Measurements from ENCODE around the gene PLCB4. TPM values are rescaled to one million over a fixed set of nuclear protein-coding genes. Genes with fewer than 3 reads are reported as not detected.
A peak's percentile ranks its signal among the peaks of the same experiment; 100 is the strongest.

Gene PLCB4
- total and polyA plus RNA-seq, 3 donors from 2014 or later = 5.9 to 19.4 (median 15.5) TPM

DNA sequence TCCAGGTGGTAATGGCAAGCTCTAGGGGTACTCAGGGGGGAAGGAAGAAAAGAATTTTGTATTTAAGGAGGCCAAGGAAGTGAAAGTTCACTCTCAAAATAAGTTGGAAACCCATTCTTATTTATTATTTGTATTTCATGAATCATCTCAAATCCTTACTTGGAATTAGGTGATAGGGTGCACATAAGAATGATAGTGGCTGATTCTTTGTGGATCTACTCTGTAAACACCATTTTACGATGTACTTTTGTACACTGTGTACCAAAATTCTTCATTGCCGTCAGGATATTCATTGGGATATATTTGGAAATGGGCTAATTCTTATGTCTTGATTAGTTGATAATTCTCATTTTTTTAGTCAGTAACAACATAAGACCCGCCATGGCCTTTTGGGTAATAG is 266.0 kb downstream of the PLCB4 start:
- 84 to 87% methylated on average over 3 of the region's 3 CpGs for WGBS, 2 donors
- Histone ChIP-seq H3K27me3 (no peaks in the 10 kb centered on the region), H3K9me3 (no peaks in the 10 kb centered on the region), H3K36me3 (ENCODE audit: low read depth, missing control alignments) (no peaks in the 10 kb centered on the region), H3K4me1 (peaks cover 11% of the 10 kb centered on the region), H3K4me3 (no peak overlapping the region), H3K27ac (no peak overlapping the region)
- intact Hi-C loops (cut with DNase I; ENCODE audit: low total_unique reads) = no loop called here
- TF ChIP-seq, protein P1, sequence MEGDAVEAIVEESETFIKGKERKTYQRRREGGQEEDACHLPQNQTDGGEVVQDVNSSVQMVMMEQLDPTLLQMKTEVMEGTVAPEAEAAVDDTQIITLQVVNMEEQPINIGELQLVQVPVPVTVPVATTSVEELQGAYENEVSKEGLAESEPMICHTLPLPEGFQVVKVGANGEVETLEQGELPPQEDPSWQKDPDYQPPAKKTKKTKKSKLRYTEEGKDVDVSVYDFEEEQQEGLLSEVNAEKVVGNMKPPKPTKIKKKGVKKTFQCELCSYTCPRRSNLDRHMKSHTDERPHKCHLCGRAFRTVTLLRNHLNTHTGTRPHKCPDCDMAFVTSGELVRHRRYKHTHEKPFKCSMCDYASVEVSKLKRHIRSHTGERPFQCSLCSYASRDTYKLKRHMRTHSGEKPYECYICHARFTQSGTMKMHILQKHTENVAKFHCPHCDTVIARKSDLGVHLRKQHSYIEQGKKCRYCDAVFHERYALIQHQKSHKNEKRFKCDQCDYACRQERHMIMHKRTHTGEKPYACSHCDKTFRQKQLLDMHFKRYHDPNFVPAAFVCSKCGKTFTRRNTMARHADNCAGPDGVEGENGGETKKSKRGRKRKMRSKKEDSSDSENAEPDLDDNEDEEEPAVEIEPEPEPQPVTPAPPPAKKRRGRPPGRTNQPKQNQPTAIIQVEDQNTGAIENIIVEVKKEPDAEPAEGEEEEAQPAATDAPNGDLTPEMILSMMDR (IDR thresholded peaks at IDR 0.05) = no peak
- no peak for TF ChIP-seq POLR2A (IDR thresholded peaks at IDR 0.05)
- DNase-seq = no peak

DNA sequence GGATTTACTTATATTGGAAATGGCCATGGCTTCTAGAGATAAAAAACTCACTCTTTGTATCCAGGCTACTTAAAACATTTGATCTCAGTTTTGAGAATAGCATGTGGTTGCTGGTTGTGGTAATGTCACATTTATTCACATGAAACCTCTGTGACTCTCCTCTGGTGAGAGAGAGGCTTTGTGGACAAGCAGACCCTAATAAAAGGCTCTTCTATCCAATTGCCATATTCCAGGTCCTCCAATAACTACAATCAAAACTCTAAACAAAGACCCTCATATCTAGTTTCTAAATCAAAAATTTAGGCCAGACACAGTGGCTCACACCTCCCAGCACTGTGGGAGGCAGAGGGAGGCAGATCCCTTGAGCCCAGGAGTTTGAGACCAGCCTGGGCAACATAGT is 269.2 kb downstream of the PLCB4 start:
- intact Hi-C loops (cut with DNase I; ENCODE audit: low total_unique reads) = no loop called here
- no peaks in the 10 kb centered on the region for H3K27me3 ChIP-seq

DNA sequence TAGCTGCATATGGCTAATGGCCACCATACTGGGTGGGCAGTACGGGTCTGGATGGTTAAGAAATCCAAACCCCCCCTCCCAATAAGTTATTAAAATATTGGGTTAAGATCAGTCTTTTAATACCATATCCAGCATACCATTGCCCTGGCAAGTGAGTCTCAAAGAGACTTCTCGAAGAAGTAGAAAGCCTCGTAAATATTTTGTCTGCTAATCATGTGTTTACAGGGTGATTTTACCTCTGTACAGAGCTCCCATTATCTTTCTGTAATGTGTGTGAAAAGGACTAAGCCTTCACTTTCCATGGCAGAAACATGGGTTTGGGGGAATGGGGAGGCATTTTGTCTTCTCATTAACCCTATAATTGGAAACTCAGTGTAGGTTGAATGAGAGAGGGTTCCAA is 270.8 kb downstream of the PLCB4 start:
- no peak for TF ChIP-seq POLR2A (IDR thresholded peaks at IDR 0.05)
- TF ChIP-seq, protein P1 (IDR thresholded peaks at IDR 0.05) = no peak
- peaks cover 6% of the 10 kb centered on the region for H3K4me1 ChIP-seq
- no peaks in the 10 kb centered on the region for H3K9me3 ChIP-seq
- intact Hi-C loops (cut with DNase I; ENCODE audit: low total_unique reads) = no loop called here
- H3K36me3 ChIP-seq (ENCODE audit: low read depth, missing control alignments) = no peaks in the 10 kb centered on the region
- 90 to 92% methylated on average over 3 of the region's 3 CpGs for WGBS, 2 donors
- no peaks in the 10 kb centered on the region for H3K27me3 ChIP-seq
- H3K4me3 ChIP-seq = no peak overlapping the region
- DNase-seq = no peak
- no peak overlapping the region for H3K27ac ChIP-seq

More for the DNA sequence above, 269.2 kb downstream of the PLCB4 start:
- DNase-seq = no peak
- Histone ChIP-seq H3K4me3 (no peak overlapping the region), H3K4me1 (no peaks in the 10 kb centered on the region), H3K36me3 (ENCODE audit: low read depth, missing control alignments) (no peaks in the 10 kb centered on the region), H3K27ac (no peak overlapping the region), H3K9me3 (no peaks in the 10 kb centered on the region)
- TF ChIP-seq, protein P1 (IDR thresholded peaks at IDR 0.05) = no peak
- TF ChIP-seq POLR2A (IDR thresholded peaks at IDR 0.05) = no peak

DNA sequence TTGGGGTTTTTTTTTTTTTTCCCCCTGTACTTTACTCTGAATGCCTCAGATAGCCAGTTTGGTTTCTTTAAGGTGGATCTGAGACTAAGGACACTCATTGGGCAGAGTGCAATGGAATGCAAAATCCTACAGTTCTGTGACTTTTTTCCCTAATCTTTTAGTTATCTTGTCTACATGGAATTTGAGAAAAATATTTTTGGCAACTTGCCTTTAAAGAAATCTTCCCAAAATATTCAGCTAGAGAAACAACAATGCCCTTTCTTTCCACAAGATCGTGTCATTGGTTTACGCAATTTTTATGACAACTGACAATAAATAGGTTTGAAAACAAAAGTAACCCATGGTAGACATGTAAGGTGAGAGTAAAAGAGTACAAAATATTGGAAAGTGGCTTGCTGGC is 273.8 kb downstream of the PLCB4 start:
- Histone ChIP-seq H3K4me3 (no peak overlapping the region), H3K9me3 (no peaks in the 10 kb centered on the region), H3K27me3 (no peaks in the 10 kb centered on the region), H3K4me1 (peaks cover 12% of the 10 kb centered on the region), H3K36me3 (ENCODE audit: low read depth, missing control alignments) (no peaks in the 10 kb centered on the region), H3K27ac (no peak overlapping the region)
- WGBS, 2 donors = 70 to 72% methylated on average over 2 of the region's 2 CpGs
- TF ChIP-seq POLR2A (IDR thresholded peaks at IDR 0.05) = no peak
- TF ChIP-seq, protein P1 (IDR thresholded peaks at IDR 0.05) = no peak
- DNase-seq = no peak
- intact Hi-C loops (cut with DNase I; ENCODE audit: low total_unique reads) = no loop called here

DNA sequence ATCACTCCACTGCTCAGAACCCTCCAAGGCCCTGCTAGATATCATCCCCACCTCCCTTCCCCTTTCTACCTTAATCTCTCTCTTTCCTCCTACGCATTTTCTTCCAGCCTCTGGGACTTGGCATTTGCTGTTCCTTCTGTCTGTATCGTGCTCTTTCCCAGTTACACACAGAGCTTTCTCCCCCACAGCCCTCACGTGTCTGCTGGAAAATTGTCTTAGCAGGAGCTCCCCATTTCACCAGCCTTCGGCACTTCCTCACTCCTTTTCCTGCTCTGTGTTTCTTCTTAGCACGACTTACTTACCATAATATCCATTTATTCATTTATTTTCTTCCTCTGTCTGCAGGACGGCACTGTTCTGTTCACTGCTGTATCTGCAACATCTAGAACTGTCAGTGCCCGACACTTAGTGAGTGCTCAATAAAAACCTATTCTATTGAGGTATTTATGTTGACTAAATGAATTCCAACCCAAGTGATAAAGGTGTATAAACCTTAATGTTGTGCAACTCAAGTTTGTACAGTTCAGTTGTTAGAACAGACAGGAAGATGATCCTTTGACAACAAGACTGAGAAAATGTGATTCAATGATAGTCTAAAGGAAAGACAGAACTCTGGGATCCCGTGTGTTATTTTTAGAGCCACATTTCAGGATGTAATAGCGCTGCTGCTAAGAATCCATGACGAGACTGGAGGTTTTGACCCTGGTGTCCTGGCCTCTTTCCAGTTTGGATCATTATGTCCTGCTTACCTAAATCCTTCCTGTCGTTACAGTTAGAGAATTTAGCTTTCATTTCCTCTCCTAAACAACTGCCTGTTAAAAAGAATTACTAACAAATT is 275.4 kb downstream of the PLCB4 start:
- intact Hi-C loops (cut with DNase I; ENCODE audit: low total_unique reads) = no loop called here
- WGBS, 2 donors = 26 to 43% methylated on average over 11 of the region's 11 CpGs

More for the DNA sequence above, 275.4 kb downstream of the PLCB4 start:
- peak overlapping the region in 1 of 2 donors; percentile 67 for H3K27ac ChIP-seq
- peak; percentile 55 for DNase-seq
- TF ChIP-seq, protein P1 (IDR thresholded peaks at IDR 0.05) = no peak
- TF ChIP-seq POLR2A (IDR thresholded peaks at IDR 0.05) = no peak
- H3K36me3 ChIP-seq (ENCODE audit: low read depth, missing control alignments) = no peaks in the 10 kb centered on the region
- no peaks in the 10 kb centered on the region for H3K27me3 ChIP-seq
- peaks cover 12% of the 10 kb centered on the region for H3K4me1 ChIP-seq
- H3K9me3 ChIP-seq = no peaks in the 10 kb centered on the region
- no peak overlapping the region for H3K4me3 ChIP-seq

Data from testis (tissue), 3 donors.